Activated CD8-positive, alpha-beta memory T cell treated with anti-CD3 and anti-CD28 coated beads for 24 hours (primary cell): ENCODE data around the gene TNNT1.
"Not testable (repeated sequence)": the region's sequence is repeated elsewhere in the genome, so short reads cannot be mapped to it uniquely, and the experiment has no call there.

Experiments used
- DNase-seq: peaks from one replicate; pipeline ENCODE4 v3.0.0-alpha.2; 2020

The TNNT1 gene

DNA sequence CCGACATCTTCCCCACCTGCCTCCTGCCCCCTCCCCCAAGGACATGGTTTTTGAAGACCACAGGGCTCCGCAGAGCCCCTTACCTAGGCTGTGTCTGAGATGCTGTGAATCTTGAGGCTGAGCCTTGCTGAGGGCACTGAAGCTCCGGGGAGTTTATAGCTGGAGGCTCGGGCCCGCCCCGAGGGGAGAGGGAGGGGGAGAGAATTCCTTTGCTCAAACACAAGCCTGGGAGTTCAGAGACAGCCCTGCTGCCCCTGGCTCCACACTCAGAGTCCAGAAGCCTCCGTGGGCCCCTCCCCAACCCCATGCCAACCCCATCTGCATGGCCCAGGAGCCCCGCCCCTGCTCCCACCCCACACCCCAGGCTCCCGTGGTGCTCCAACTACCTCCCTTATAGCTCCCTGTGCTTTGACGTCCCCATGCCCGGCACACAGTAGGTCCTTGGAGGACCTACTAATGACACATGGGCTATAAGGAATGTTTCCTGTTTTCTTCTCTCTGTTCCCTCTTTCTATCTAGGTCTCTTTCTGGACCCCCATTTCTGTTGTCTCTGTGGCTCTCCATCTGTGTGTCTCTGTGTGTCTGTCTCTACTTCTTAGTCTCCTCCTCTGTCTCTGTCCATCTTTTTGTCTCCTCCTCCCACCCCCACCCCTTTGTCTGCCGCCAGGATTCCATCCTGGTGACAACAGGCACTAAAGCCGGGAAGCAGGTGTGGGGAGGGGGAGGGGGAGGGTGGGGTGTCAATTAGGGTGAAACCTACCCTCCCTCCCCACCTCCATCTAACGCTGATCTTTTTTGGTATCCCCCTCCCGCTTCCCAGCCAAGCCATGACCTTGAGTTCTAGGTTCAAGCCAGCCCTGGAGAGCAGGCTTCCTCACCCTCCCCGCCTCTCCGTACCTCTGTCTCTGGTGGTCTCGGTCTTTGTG, at the start of gene TNNT1:
TNNT1 (minus strand) TSS at position 129 of the 926 bp plus-strand sequence. CDS start 2,049 bp downstream, outside the sequence.
- no peak for DNase-seq

GRCh38 chr19:55198651-55199050, 49.6 kb upstream of the TNNT1 start:
- no peak for DNase-seq

DNA sequence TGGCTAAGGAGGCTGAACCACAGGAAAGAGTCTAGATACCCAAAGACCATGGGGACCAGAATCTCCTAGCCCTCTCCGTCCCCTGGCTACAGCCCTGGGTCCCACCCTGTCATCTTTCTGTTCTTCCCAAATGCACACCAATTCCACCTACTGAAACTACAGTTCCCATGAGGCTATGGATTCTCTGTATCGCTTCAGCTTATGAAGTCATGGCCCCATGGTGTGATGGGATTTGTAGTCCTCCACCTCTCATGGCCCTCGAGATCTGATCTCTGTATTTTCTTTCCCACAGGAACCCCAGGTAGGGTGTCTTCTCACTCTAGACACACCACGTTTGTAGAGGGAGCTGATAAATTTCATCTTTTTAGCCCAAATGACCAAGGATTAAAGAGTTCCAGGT, 48.5 kb upstream of the TNNT1 start:
- no peak for DNase-seq

DNA sequence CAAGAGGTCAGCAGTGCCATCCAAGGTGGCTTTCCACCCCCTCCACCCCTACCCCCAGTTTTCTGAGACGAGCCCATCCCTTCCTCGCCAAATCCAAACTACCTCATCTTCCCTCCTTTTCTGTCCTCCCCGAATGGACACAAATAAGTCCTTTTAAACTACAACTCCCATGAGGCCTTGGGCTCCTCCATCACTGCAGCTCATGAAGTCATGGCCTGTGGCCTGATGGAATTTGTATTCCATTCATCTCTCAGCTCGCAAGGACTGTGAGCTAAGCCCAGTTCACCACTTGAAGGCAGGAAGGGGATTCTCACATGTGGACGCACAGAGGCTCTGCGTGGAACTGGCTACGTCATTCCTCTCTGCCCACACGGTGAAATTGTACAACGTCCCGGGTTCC, 47.8 kb upstream of the TNNT1 start:
- DNase-seq, result no peak

- DNase-seq, result no peak
Measured at GRCh38 chr19:55193481-55193880, 44.5 kb upstream of the TNNT1 start.

DNA sequence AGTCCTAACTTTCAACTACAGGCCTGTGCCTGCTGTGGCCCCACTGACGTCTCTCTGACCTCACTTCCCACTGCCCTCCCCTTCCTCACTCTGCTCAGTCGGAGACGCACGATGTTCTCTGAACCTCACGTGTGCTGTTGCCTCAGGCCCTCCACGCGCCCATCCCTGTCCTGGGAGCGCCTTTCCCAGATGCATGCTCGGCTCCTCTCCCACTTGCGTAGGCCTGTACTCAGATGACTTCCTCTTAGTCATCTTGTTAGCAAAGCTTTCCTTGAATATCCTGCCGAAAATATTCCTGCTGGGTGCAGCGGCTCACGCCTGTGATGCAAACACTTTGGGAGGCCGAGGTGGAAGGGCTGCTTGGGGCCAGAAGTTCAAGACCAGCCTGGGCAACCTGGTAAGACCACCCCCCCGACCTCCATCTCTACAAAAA, 40.4 kb upstream of the TNNT1 start:
- DNase-seq, result no peak

DNA sequence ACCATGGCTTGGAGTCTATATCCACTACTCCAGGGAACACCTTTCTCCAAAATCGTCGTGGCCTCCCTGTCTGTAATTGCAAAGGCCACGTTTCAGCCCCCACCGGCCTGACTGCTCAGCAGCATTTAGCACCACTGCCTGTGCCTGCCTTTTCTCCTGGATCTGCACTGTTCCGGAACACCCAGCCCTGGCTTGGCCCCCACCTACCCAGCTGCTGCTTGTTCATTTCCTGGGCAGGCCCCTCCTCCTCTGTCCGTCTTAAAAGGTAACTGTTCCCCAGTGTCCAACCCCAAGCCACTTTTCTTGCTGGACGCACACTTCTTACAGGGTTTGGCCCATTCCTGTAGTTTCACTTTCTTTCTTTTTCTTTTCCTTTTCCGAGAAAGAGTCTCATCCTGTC, 39.6 kb upstream of the TNNT1 start:
- DNase-seq, result no peak

- DNase-seq, result no peak
Measured at GRCh38 chr19:55186080-55186479, 37.1 kb upstream of the TNNT1 start.

GRCh38 chr19:55181740-55182139, 32.7 kb upstream of the TNNT1 start:
- DNase-seq, result no peak

DNA sequence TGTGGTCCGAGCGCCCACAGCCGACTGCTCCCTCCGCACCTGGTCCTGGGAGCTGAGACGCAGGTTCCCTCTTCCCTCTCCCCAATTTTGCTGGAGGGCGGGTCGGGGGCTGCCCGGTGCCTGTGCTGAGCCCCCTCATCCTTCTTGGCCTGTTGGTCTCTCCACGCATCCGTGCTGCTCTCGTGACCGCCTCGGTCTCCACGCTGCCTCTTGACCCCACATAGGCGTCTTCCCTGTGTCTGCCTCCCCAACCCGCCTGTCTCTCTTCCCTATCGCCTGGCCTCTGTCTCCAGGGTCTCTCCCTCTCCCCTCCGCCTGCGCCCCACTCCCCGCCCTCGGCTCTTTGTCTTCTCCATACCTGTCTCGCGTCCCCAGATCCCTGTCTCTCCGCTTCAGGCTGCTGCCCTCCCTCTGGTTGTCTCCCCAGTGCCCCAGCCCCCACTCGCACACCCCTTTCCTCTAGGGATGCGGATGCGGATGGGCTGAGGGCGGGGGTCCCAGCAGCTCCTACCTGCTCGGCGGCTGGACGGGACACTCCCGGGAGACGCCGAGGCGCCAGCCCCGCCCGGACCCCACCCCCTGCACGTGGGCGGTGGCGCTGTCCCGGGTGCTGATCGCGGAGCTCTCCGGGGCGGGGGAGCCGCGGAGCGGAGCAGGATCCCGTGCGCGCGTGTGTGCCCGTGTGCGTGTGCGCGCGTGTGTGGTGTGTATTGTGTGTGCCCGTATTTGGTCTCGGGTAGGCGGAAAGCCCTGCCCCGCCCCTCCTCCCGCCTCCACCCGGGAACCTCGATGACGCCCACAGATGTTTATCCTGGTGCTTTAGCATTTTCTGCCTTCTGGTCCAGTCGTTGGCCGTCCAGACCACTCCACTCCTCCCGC, 30.8 kb upstream of the TNNT1 start, which contains the start of gene SYT5:
SYT5 (minus strand) TSS at position 684 of the 879 bp plus-strand sequence. CDS start 1,248 bp downstream, outside the sequence.
- DNase-seq, result peak; percentile 88

DNA sequence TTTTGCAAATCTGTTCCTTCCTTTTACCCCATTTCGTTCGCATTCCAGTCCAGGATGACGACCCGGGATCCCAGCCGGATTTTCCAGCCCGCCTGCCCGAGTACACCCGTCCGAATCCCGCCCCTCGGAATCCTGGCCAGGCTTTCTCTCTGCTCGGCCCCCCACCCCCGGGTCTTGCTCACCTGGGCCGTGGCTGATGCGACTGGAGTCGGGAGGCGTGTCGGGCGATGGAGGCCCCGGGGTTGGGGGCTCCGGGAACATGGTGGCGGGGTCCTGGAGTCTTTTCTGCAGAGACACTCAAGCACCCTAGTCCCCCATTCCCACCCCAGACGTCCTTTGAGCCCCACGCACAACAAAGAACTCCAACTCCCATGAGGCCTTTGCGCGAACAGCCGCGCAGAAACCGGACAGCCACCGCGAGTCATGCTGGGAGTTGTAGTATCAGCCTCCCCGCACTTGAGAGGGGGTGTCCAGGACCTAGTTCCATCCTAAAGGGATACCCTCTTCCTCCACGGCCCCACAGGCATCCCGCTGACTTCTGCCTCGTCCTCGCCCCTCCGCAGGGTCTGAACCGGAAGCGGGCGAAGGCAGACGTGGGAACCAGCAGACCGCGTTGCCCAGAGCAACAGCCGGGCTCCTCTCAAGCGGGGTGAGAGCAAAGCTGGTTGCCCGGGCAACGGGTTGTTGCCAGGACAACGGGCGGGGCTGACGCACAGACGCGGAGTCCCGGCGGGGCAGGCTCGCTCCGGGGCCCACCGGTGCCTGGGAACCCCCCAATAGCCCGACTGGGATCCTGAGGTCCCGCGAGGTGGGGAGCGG, 30.0 kb upstream of the TNNT1 start:
- DNase-seq, result peak; percentile 94

DNA sequence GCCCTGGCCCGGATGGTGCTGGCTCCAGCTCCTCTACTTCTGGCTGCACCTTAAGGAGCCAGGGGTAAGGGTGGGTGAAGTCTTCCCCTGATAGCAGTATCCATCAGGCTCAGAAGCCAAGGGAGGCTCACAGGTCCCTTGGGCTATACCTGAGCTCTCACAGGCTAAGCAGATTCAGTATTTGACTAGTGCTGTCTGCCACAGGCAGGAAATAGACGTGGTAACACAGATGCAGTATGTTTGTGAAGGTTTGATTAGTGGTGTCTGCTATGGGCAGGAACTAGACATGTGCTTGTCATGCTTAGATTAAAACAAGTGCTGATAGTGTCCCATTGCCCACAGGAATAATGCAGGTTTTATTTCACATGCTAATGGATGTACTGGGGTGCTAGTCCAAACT, 27.1 kb upstream of the TNNT1 start:
- DNase-seq, result no peak

DNA sequence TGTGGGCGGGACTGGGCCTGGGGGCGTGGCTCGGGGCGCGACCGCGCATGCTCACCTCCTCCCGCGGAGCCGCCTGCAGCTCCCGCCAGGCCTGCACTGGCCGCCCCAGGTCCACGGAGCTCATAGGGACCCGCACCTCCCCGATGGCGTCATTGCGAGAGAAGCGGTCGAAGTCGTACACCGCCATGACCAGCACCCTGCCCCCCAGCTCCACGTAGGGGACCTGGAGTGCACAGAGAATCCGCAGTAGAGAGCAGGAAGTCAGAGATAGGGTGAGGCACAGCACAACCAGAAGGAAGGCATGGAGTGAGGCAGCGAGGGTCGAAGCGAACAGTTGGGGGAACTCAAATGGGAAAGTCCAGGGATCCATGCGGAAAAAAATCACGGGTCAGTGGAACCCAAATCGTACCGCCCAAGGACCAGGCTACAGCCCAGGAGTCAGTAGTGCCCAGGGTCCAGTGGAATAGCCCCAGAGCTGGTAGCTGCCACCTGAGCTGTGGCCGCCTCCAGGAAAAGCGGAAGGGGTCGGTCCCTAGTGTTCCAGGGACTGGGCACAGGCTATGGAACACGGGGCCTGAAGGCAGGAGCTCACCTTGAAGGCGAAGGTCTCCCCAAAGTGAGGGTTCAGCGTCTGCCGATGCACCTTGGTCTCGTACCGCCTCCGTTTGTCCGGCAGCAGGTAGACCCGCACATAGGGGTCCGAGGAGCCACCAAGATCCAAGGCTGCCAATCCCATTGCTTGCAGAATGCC, 26.3 kb upstream of the TNNT1 start:
- DNase-seq, result no peak

GRCh38 chr19:55174425-55175116, 25.6 kb upstream of the TNNT1 start:
- DNase-seq, result no peak

DNA sequence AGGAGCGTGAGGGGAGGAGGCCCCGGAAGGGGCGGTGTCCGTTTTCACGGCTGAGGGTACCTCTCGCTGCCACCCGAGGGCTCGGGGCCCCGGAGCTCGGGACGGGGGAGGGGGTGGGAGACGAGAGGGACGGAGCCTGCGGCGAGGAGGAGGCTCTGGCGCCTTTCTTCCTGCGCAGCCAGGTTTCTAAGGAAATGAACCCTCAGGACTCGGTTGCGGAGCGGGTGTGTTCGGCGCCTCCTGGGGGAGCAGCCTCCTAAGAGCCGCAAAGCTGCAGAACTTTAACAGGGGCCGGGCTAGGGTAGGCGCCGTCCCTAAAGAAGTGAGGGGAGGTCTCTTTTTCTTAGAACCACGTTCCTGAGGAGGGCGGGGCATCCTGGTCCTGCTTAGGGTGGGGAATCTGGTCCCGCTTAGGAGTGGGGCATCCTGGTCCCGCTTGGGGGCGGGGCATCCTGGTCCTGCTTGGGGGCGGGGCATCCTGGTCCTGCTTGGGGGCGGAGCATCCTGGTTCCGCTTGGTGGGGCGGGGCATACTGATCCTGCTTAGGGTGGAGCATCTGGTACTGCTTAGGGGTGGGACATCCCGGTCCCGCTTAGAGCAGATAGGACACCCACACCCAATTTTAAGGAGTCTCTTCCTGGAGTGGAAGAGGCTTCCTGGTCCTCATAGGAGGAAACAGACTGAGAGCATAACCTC, 24.9 kb upstream of the TNNT1 start:
- DNase-seq, result peak; percentile 74

GRCh38 chr19:55173186-55173713, 24.2 kb upstream of the TNNT1 start:
- no peak for DNase-seq

DNA sequence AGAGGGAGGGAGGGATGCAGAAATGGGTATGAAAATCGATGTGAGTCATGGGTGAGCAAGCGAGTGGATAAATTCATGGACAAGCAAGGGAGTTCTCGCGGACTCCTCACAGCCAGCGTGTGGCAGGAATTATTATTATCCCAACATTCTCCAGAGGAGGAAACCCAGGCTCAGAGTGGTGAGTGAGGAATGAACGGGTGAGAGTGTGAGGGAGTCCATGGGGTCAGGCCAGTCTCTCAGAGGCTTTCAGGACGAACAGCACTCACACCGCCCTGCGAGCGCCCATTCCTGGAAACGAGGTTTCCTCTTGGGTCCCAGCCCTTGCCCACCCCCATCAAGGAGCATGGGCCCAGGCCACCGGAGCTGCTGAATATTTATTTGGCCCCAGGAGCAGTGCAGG, 23.7 kb upstream of the TNNT1 start:
- no peak for DNase-seq

DNA sequence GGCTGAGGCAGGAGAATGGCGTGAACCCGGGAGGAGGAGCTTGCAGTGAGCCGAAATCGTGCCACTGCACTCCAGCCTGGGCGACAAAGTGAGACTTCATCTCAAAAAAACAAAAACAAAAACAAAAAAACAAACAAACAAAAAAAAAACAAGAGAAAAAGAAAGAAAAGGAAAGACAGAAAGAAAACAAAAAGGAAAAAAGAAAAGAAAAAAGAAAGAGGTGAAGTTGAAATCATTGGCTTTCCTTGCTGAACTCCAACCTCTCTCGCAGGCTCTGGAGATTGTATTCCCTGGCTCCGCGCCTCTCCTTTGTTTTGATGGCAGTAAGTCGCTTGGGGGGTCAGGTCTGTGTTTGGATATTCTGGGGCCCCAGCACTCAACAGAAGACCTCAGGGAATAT, 23.3 kb upstream of the TNNT1 start:
- not testable (repeated sequence) for DNase-seq

DNA sequence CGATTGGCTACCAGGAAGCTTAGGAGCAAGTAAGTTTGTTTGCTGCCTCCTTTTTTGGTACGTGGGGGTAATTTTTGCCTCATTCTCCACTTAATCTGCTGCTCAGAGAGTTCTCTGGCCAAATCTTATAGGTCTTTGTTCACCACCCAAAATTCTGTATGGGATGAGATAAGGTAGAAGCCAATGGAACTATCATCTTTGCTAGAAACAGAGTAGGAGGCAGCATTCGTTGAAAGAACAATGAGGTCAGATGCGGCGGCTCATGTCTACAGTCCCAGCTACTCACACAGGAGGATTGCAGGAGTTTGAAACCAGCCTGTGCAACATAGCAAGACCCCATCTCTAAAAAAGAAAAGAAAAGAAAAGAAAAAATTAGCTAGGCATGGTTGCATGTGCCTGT, 22.4 kb upstream of the TNNT1 start:
- no peak for DNase-seq

GRCh38 chr19:55169136-55169535, 20.1 kb upstream of the TNNT1 start:
- DNase-seq, result no peak
